Lower leg skin (tissue), 3 donors: ENCODE measurements around the gene TMC1.

Experiments
- CTCF ChIP-seq, 3 donors: fragments of 450-650 bp; IDR thresholded peaks; one replicate each; pipeline ENCODE4 v1.5.1; 2016; ENCODE audit warnings: antibody characterized with exemption in 3 of 3, mild to moderate bottlenecking in 3 of 3, moderate library complexity in 2 of 3
- POLR2A ChIP-seq, 2 donors: fragments of 450-650 bp; IDR thresholded peaks; one replicate each; pipeline ENCODE4 v1.6.1; 2016 to 2017; ENCODE audit warnings: antibody characterized with exemption in 2 of 2, mild to moderate bottlenecking in 1 of 2, moderate library complexity in 1 of 2

- no peak for TF ChIP-seq POLR2A (IDR thresholded peaks at IDR 0.05)
- TF ChIP-seq CTCF (IDR thresholded peaks at IDR 0.05) = no peak
Observed at GRCh38 chr9:72657023-72657422, 135.6 kb downstream of the TMC1 start.
